Naive thymus-derived CD4-positive, alpha-beta T cell (primary cell): ENCODE results near the gene ODC1. TPM values are rescaled to one million over a fixed set of nuclear protein-coding genes. Genes with fewer than 3 reads are reported as not detected.

Experiments used
- ATAC-seq: fragments of 150-1000 bp; cut with Tn5 transposase; 2 replicates; pipeline ENCODE4 v1.10.0; 2021; ENCODE audit warnings: mild to moderate bottlenecking, moderate library complexity
- CTCF ChIA-PET: fragments of 350-600 bp; sonication (Branson Sonifier 250); formaldehyde crosslinking; loops from one replicate; lab custom pipeline; 2021; ENCODE audit warnings: antibody characterized with exemption; lab: Charles Lee
- POLR2A ChIA-PET: fragments of 350-600 bp; sonication (Branson Sonifier 250); formaldehyde crosslinking; loops from one replicate; lab custom pipeline; 2021; ENCODE audit warnings: antibody characterized with exemption, inconsistent platforms; lab: Charles Lee
- DNase-seq, 9 donors: peaks; one replicate each; pipeline versions ENCODE4 v3.0.0 to v3.0.0-alpha.2; 2020 to 2022; ENCODE audit warnings: mixed read lengths in 1 of 9
- H3K27ac ChIP-seq: one replicate; pipeline ENCODE4 v1.7.0; 2013; ENCODE audit warnings: mild to moderate bottlenecking, low read depth, low read length, moderate library complexity
- H3K27me3 ChIP-seq, 2 donors: one replicate each; pipeline ENCODE4 v1.7.0; 2013; ENCODE audit warnings: low read length in 2 of 2, mild to moderate bottlenecking in 2 of 2, moderate library complexity in 2 of 2; ENCODE audit not compliant: control insufficient read depth in 2 of 2, insufficient read depth in 2 of 2
- H3K36me3 ChIP-seq, 3 experiments: 1 replicate in 2 of 3; 2 replicates in 1 of 3; pipeline ENCODE4 v1.7.0; 2013; ENCODE audit warnings: low read length in 3 of 3, mild to moderate bottlenecking in 3 of 3, moderate library complexity in 1 of 3; ENCODE audit not compliant: insufficient read depth in 3 of 3, control insufficient read depth in 2 of 3
- H3K4me1 ChIP-seq, 2 donors: one replicate each; pipeline ENCODE4 v1.7.0; 2013; ENCODE audit warnings: low read length in 2 of 2, mild to moderate bottlenecking in 2 of 2, moderate library complexity in 1 of 2; ENCODE audit not compliant: control insufficient read depth in 2 of 2, insufficient read depth in 2 of 2
- H3K4me3 ChIP-seq: 2 replicates; pipeline ENCODE4 v1.7.0; 2013; ENCODE audit warnings: mild to moderate bottlenecking, low read length
- H3K9me3 ChIP-seq, 3 experiments: 1 replicate in 2 of 3; 2 replicates in 1 of 3; pipeline ENCODE4 v1.7.0; 2013; ENCODE audit warnings: low read length in 3 of 3; ENCODE audit not compliant: control insufficient read depth in 2 of 3
- H3K27ac Mint-ChIP-seq, 9 donors: one replicate each; pipeline ENCODE4 v1.8.0; 2020 to 2022; ENCODE audit warnings: mixed read lengths in 9 of 9, mild to moderate bottlenecking in 8 of 9, moderate library complexity in 5 of 9, inconsistent platforms in 2 of 9
- H3K27me3 Mint-ChIP-seq, 5 donors: one replicate each; pipeline ENCODE4 v1.8.0; 2021 to 2022; ENCODE audit warnings: mixed read lengths in 5 of 5, mild to moderate bottlenecking in 1 of 5
- H3K36me3 Mint-ChIP-seq, 5 donors: one replicate each; pipeline ENCODE4 v1.8.0; 2020 to 2022; ENCODE audit warnings: mixed read lengths in 5 of 5, mild to moderate bottlenecking in 3 of 5, inconsistent platforms in 1 of 5
- H3K4me1 Mint-ChIP-seq, 7 donors: one replicate each; pipeline ENCODE4 v1.8.0; 2020 to 2022; ENCODE audit warnings: mixed read lengths in 7 of 7, mild to moderate bottlenecking in 3 of 7, inconsistent platforms in 1 of 7
- H3K4me3 Mint-ChIP-seq, 10 donors: one replicate each; pipeline ENCODE4 v1.8.0; 2020 to 2022; ENCODE audit warnings: mild to moderate bottlenecking in 10 of 10, mixed read lengths in 10 of 10, moderate library complexity in 6 of 10, inconsistent platforms in 2 of 10
- H3K9me3 Mint-ChIP-seq, 11 donors: one replicate each; pipeline ENCODE4 v1.8.0; 2020 to 2022; ENCODE audit warnings: mixed read lengths in 11 of 11, mild to moderate bottlenecking in 4 of 11, inconsistent platforms in 1 of 11, moderate library complexity in 1 of 11
- intact Hi-C, 2 donors: fragments of 100-400 bp; cut with micrococcal nuclease; formaldehyde crosslinking; loops; one replicate each; pipeline ENCODE4 v1.15.1; 2023
- polyA plus RNA-seq, 2 donors: library from polyadenylated mRNA; unstranded; fragments of 300-500 nt; fragmentation: Illumina TruSeq; gene quantifications; one replicate each; pipeline ENCODE4 v1.2.3, GENCODE V29; 2021
- total RNA-seq, 6 experiments: library from RNA in 5 of 6; stranded (reverse) in 5 of 6; gene quantifications; 1 replicate in 5 of 6; 2 replicates in 1 of 6; pipeline ENCODE4 v1.2.3 and lab custom pipeline; 2021 to 2026

The ODC1 gene
- total and polyA plus RNA-seq, 7 experiments from 2014 or later, result 32.7 to 88.2 (median 52.4) TPM

- Histone ChIP-seq H3K4me1 (no peaks in the 10 kb centered on the region), H3K36me3 (peaks cover 0 to 62% (median 10%) of the 10 kb centered on the region in 3 experiments), H3K27ac (no peak overlapping the region), H3K4me3 (no peak overlapping the region), H3K27me3 (no peaks in the 10 kb centered on the region), H3K9me3 (no peaks in the 10 kb centered on the region)
- Mint-ChIP-seq H3K27ac (no peak overlapping the region), H3K36me3 (peaks cover 0 to 35% (median 3%) of the 10 kb centered on the region in 5 donors), H3K27me3 (no peaks in the 10 kb centered on the region), H3K4me1 (peaks cover 0 to 4% (median 3%) of the 10 kb centered on the region in 7 donors), H3K4me3 (no peak overlapping the region), H3K9me3 (peaks cover 0 to 2% (median 0%) of the 10 kb centered on the region in 11 donors)
- DNase-seq (no peak), ATAC-seq (no peak)
- CTCF ChIA-PET, result interaction anchor here (4.1 kb wide), 1 partner anchor 11 kb away, joined by 14 read pairs; no protein-coding TSS in a partner anchor
- intact Hi-C loops, result no loop called here
- POLR2A ChIA-PET, result no interaction called here
Measured at GRCh38 chr2:10419553-10420257, 28.4 kb downstream of the ODC1 start.

- intact Hi-C loops, result no loop called here
- no peaks in the 10 kb centered on the region for H3K9me3 ChIP-seq
- Mint-ChIP-seq H3K4me3 (no peak overlapping the region), H3K27me3 (no peaks in the 10 kb centered on the region), H3K4me1 (peaks cover 0 to 6% (median 4%) of the 10 kb centered on the region in 7 donors), H3K27ac (no peak overlapping the region), H3K36me3 (peaks cover 0 to 29% (median 3%) of the 10 kb centered on the region in 5 donors), H3K9me3 (peaks cover 0 to 2% (median 0%) of the 10 kb centered on the region in 11 donors)
- DNase-seq (no peak), ATAC-seq (no peak)
- H3K4me1 ChIP-seq, result no peaks in the 10 kb centered on the region
- CTCF ChIA-PET, result interaction anchor here (0.6 to 4.1 kb wide), 4 partner anchors 9 to 1359 kb away, joined by 3 to 14 read pairs (median 5); no protein-coding TSS in a partner anchor
- no peak overlapping the region for H3K4me3 ChIP-seq
- POLR2A ChIA-PET, result interaction anchor here (0.8 kb wide), 1 partner anchor 13 kb away, joined by 5 read pairs; no protein-coding TSS in a partner anchor
- H3K36me3 ChIP-seq, result peaks cover 0 to 50% (median 5%) of the 10 kb centered on the region in 3 experiments
- H3K27me3 ChIP-seq, result no peaks in the 10 kb centered on the region
- no peak overlapping the region for H3K27ac ChIP-seq
Measured at GRCh38 chr2:10417551-10418335, 30.4 kb downstream of the ODC1 start.

DNA sequence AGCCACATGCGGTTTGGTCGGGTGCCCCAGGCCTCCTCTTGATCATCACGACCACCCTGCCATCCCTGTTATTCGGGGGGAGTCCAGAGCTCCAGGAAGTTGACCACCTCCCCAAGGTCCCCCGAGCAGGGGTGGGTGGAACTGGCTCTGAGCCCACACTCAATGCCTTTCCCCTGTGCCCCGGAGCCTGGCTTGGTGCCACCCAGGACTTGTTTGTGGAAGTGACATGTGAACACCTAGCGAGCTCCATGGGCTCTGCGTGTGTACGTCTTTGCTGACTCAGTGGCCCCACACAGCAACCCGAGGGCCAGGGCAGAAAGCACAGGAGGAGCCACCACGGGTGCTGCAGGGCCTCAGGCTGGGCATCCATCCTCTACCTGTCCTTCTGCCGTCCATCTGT, 32.5 kb downstream of the ODC1 start:
- no peak overlapping the region for H3K4me3 ChIP-seq
- no peaks in the 10 kb centered on the region for H3K27me3 Mint-ChIP-seq
- CTCF ChIA-PET, result interaction anchor here (1.3 kb wide), 1 partner anchor 19 kb away, joined by 6 read pairs; no protein-coding TSS in a partner anchor
- ATAC-seq (no peak), DNase-seq (no peak)
- peaks cover 4 to 12% (median 6%) of the 10 kb centered on the region in 7 donors for H3K4me1 Mint-ChIP-seq
- no peaks in the 10 kb centered on the region for H3K27me3 ChIP-seq
- no peak overlapping the region for H3K27ac ChIP-seq
- no peaks in the 10 kb centered on the region for H3K4me1 ChIP-seq
- no peak overlapping the region for H3K27ac Mint-ChIP-seq
- peaks cover 0 to 50% (median 0%) of the 10 kb centered on the region in 3 experiments for H3K36me3 ChIP-seq
- peaks cover 0 to 22% (median 5%) of the 10 kb centered on the region in 5 donors for H3K36me3 Mint-ChIP-seq
- intact Hi-C loops, result no loop called here
- no peaks in the 10 kb centered on the region for H3K9me3 ChIP-seq
- H3K4me3 Mint-ChIP-seq, result no peak overlapping the region
- H3K9me3 Mint-ChIP-seq, result peaks cover 0 to 2% (median 0%) of the 10 kb centered on the region in 11 donors
- POLR2A ChIA-PET, result no interaction called here

DNA sequence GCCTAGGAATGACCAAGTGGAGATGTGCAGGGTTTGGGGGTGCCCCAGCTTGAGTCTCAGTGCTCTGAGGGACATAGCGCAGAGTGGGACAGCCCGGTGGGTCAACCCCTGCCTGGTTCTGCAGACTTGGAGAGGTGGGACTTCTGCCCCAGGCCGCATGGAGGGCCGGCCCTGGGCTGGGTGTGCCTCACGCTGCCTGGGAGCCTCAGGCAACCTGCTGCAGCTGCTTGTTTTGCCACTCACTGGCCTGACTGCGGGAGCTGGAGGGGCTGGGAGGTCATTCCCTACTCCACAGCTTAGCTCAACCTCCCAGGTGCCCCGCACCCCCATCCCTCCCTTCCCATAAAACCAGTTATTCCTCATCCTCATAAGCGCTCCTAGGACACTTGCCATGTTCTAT, 33.1 kb downstream of the ODC1 start:
- Mint-ChIP-seq H3K36me3 (peaks cover 0 to 22% (median 5%) of the 10 kb centered on the region in 5 donors), H3K27me3 (no peaks in the 10 kb centered on the region), H3K27ac (no peak overlapping the region), H3K9me3 (peaks cover 0 to 2% (median 0%) of the 10 kb centered on the region in 11 donors), H3K4me1 (peaks cover 4 to 17% (median 8%) of the 10 kb centered on the region in 7 donors), H3K4me3 (no peak overlapping the region)
- H3K4me1 ChIP-seq, result no peaks in the 10 kb centered on the region
- H3K4me3 ChIP-seq, result no peak overlapping the region
- POLR2A ChIA-PET, result no interaction called here
- H3K27ac ChIP-seq, result no peak overlapping the region
- H3K9me3 ChIP-seq, result no peaks in the 10 kb centered on the region
- no peaks in the 10 kb centered on the region for H3K27me3 ChIP-seq
- DNase-seq, result no peak
- CTCF ChIA-PET, result interaction anchor here (1.3 kb wide), 1 partner anchor 20 kb away, joined by 6 read pairs; no protein-coding TSS in a partner anchor
- peaks cover 0 to 47% (median 0%) of the 10 kb centered on the region in 3 experiments for H3K36me3 ChIP-seq
- ATAC-seq, result no peak
- intact Hi-C loops, result no loop called here

GRCh38 chr2:10414591-10414990, 33.5 kb downstream of the ODC1 start:
- intact Hi-C loops, result no loop called here
- Mint-ChIP-seq H3K4me1 (peaks cover 4 to 19% (median 8%) of the 10 kb centered on the region in 7 donors), H3K9me3 (peaks cover 0 to 2% (median 0%) of the 10 kb centered on the region in 11 donors), H3K36me3 (peaks cover 0 to 17% (median 5%) of the 10 kb centered on the region in 5 donors), H3K27ac (no peak overlapping the region), H3K4me3 (no peak overlapping the region), H3K27me3 (no peaks in the 10 kb centered on the region)
- ATAC-seq (no peak), DNase-seq (no peak)
- Histone ChIP-seq H3K27me3 (no peaks in the 10 kb centered on the region), H3K4me1 (no peaks in the 10 kb centered on the region), H3K27ac (no peak overlapping the region), H3K9me3 (no peaks in the 10 kb centered on the region), H3K36me3 (peaks cover 0 to 43% (median 0%) of the 10 kb centered on the region in 3 experiments), H3K4me3 (no peak overlapping the region)
- ChIA-PET POLR2A (no interaction called here), CTCF (interaction anchor here (1.3 kb wide), 1 partner anchor 20 kb away, joined by 6 read pairs; no protein-coding TSS in a partner anchor)

GRCh38 chr2:10413991-10414451, 34.1 kb downstream of the ODC1 start:
- CTCF ChIA-PET, result no interaction called here
- peaks cover 4 to 5% of the 10 kb centered on the region in 2 donors for H3K4me1 ChIP-seq
- H3K27me3 ChIP-seq, result no peaks in the 10 kb centered on the region
- no peak for ATAC-seq
- intact Hi-C loops, result no loop called here
- no peaks in the 10 kb centered on the region for H3K9me3 ChIP-seq
- Mint-ChIP-seq H3K27ac (no peak overlapping the region), H3K4me3 (no peak overlapping the region), H3K27me3 (no peaks in the 10 kb centered on the region), H3K4me1 (peaks cover 8 to 24% (median 10%) of the 10 kb centered on the region in 7 donors), H3K9me3 (peaks cover 0 to 2% (median 0%) of the 10 kb centered on the region in 11 donors), H3K36me3 (peaks cover 0 to 12% (median 3%) of the 10 kb centered on the region in 5 donors)
- H3K36me3 ChIP-seq, result peaks cover 0 to 37% (median 0%) of the 10 kb centered on the region in 3 experiments
- H3K4me3 ChIP-seq, result no peak overlapping the region
- POLR2A ChIA-PET, result no interaction called here
- no peak overlapping the region for H3K27ac ChIP-seq
- DNase-seq, result no peak
